Mesothelial cell of epicardium (in vitro differentiated cells): Measurements from ENCODE around the gene AFF3. TPM values are rescaled to one million over a fixed set of nuclear protein-coding genes. Genes with fewer than 3 reads are reported as not detected.
A peak's percentile ranks its signal among the peaks of the same experiment; 100 is the strongest.

ENCODE experiments used
- DNase-seq, 2 experiments: peaks; one replicate each; pipeline ENCODE4 v3.0.0; 2021; ENCODE audit warnings: low spot score in 2 of 2; ENCODE audit not compliant: unreplicated experiment in 2 of 2
- H3K27ac Mint-ChIP-seq: 2 replicates; pipeline ENCODE4 v1.8.0; 2021; ENCODE audit warnings: mixed read lengths
- H3K27me3 Mint-ChIP-seq: 2 replicates; pipeline ENCODE4 v1.8.0; 2021; ENCODE audit warnings: low read depth, mixed read lengths
- H3K36me3 Mint-ChIP-seq: 2 replicates; pipeline ENCODE4 v1.8.0; 2021; ENCODE audit warnings: mixed read lengths
- H3K4me1 Mint-ChIP-seq: 2 replicates; pipeline ENCODE4 v1.8.0; 2021; ENCODE audit warnings: mixed read lengths
- H3K4me3 Mint-ChIP-seq: 2 replicates; pipeline ENCODE4 v1.8.0; 2021; ENCODE audit warnings: mild to moderate bottlenecking, moderate library complexity, mixed read lengths
- H3K9me3 Mint-ChIP-seq: 2 replicates; pipeline ENCODE4 v1.8.0; 2021; ENCODE audit warnings: mixed read lengths
- total RNA-seq: library from RNA; stranded (reverse); gene quantifications from 3 replicates; pipeline ENCODE4 v1.2.1, GENCODE V29; 2021
- TF ChIP-seq, protein P1 (sequence below): fragments of 200-600 bp; sonication (generic); IDR thresholded peaks from one replicate; pipeline ENCODE4 v1.5.0; 2021; ENCODE audit warnings: antibody characterized with exemption; ENCODE audit not compliant: unreplicated experiment

The AFF3 gene
- total RNA-seq, 1 donor from 2014 or later, result 14.4 TPM

DNA sequence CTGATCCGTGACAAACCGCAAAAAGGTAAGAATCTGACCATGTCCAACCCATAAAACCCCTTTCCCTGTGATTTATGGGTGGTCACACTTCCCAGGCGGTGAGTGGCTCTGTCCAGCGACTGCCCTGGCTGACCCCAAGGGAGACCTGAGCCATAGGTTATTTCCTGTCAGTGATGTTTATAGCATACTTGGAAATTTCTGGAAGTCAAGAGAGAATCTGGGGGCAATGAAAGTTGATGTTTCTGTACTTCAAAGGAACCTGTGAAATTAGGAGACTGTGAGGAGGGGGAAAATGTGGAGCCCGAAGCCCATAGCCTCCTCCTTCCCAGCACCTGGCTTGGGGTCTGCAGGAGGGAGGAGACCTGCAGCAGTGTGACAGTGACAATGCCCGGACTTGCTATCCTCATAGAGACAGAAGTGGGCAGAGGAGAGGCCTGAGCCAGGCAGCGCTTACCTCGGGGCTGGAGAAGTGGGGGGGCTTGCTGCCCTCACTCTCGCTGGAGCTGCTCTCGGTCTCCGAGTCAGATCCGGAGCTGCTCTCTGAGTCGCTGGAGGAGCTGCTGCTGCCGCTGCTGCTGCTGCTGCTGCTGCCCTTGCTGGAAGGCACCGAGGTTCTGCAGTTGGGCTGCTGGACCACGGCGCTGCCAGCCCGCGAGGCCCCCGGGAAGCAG lies 541.3 kb downstream of the AFF3 start:
- TF ChIP-seq, protein P1, sequence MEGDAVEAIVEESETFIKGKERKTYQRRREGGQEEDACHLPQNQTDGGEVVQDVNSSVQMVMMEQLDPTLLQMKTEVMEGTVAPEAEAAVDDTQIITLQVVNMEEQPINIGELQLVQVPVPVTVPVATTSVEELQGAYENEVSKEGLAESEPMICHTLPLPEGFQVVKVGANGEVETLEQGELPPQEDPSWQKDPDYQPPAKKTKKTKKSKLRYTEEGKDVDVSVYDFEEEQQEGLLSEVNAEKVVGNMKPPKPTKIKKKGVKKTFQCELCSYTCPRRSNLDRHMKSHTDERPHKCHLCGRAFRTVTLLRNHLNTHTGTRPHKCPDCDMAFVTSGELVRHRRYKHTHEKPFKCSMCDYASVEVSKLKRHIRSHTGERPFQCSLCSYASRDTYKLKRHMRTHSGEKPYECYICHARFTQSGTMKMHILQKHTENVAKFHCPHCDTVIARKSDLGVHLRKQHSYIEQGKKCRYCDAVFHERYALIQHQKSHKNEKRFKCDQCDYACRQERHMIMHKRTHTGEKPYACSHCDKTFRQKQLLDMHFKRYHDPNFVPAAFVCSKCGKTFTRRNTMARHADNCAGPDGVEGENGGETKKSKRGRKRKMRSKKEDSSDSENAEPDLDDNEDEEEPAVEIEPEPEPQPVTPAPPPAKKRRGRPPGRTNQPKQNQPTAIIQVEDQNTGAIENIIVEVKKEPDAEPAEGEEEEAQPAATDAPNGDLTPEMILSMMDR, result no peak
- Mint-ChIP-seq H3K27ac (peak overlapping the region; percentile 68), H3K36me3 (no peaks in the 10 kb centered on the region), H3K27me3 (peaks cover 55% of the 10 kb centered on the region), H3K9me3 (no peaks in the 10 kb centered on the region), H3K4me3 (peak overlapping the region; percentile 9), H3K4me1 (peaks cover 29% of the 10 kb centered on the region)
- peak in 1 of 2 experiments; percentile 51 for DNase-seq

DNA sequence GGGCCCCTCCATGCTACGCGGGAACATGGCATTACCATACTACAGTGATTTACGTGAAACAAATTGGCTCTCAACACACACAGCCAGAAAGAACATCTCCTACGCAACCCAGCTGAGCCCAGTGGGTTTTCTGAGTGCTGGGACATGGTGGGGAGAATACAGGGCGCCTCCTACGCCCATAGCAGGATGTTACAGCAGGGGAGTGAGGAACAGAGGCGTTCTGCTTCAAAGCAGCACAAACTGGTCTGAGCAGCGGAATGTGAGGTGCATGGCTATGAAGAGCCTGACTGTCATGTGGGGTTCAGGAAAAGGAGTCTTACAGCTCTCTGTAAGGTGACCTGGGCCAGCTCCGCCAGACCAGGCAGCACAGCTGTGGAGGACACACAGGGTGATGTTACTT lies 543.9 kb downstream of the AFF3 start:
- H3K9me3 Mint-ChIP-seq, result no peaks in the 10 kb centered on the region
- peaks cover 3% of the 10 kb centered on the region for H3K36me3 Mint-ChIP-seq
- H3K4me1 Mint-ChIP-seq, result peaks cover 27% of the 10 kb centered on the region
- H3K27ac Mint-ChIP-seq, result no peak overlapping the region
- TF ChIP-seq, protein P1, result no peak
- no peak overlapping the region for H3K4me3 Mint-ChIP-seq
- DNase-seq, result no peak
- peaks cover 49% of the 10 kb centered on the region for H3K27me3 Mint-ChIP-seq

DNA sequence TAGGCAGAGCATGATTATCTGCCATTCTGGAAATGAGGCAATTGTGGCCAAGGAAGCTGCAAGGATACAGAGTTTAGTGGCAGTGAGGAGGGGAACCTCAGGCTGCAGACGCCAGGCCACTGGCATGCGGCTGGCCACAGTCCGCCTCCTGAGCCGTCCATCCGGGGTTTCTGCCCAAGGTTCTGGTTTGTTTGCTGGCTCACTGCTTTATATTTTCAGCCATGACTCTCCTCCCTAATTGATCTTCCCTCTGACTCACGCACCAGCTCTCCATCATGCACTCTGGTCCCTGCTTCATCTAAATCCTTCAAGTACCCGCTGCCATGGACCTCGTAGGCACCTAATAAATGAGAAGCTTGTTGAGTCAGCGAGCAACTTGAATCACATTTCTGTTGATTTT lies 544.8 kb downstream of the AFF3 start:
- no peak overlapping the region for H3K27ac Mint-ChIP-seq
- peaks cover 3% of the 10 kb centered on the region for H3K36me3 Mint-ChIP-seq
- H3K4me1 Mint-ChIP-seq, result peaks cover 27% of the 10 kb centered on the region
- no peak for DNase-seq
- H3K4me3 Mint-ChIP-seq, result no peak overlapping the region
- H3K27me3 Mint-ChIP-seq, result peaks cover 42% of the 10 kb centered on the region
- TF ChIP-seq, protein P1, result no peak
- no peaks in the 10 kb centered on the region for H3K9me3 Mint-ChIP-seq

DNA sequence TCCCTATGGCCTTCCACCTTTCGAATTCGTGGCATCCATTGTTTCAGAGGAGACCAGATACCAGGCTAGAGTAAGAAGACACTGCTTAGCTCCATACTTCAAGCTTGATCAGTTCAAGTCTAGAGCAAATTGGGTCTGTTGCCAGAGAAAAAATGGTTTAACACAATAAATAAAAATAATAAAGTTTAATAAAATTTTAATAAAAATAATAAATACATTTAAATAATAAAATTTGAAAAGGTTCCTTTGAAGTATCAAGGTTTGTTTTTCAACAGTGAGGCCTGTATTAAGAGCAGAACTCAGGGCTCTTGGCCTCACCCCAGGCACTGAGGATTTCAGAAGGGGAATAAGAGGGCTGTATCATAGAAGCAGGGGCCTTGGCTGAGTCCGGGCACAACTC lies 547.0 kb downstream of the AFF3 start:
- Mint-ChIP-seq H3K27ac (no peak overlapping the region), H3K4me1 (peaks cover 14% of the 10 kb centered on the region), H3K27me3 (peaks cover 31% of the 10 kb centered on the region), H3K4me3 (no peak overlapping the region), H3K9me3 (no peaks in the 10 kb centered on the region), H3K36me3 (peaks cover 3% of the 10 kb centered on the region)
- no peak for DNase-seq
- TF ChIP-seq, protein P1, result no peak

DNA sequence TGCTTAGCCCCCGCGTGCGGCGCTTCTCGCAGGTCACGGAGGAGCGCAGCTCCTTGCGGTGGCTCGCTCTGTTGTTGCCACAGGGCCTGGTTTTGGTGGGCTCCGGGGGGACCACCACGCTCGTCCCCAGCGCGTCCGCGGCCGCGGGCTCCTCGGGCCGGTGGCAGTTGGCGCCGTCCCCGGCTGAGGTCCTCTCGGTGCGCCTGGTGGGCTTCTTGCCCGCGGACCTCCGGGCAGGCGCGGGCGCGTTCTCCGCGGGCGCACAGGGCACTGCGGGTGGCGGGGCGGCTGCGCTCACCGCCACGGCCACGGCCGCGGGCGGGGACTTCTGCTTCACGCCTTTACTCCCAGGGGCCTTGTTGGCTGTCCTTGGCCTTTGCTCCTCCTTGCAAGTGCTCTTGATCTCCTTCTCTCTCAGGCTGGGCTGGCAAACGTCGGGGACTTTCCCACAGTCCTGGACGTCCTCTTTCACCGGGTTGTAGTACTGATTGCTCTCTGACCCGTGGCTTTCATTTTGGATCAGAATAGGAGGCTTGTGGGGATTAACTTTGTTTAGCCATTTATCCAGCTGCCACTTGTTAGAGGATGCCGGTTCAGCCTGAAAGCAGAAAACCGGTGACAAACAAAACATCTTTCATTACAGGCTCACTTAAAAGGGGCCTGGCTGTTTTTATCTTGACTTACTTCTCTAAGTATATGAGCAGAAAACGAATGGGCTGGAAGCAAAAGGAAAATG lies 548.5 kb downstream of the AFF3 start:
- TF ChIP-seq, protein P1, result no peak
- no peaks in the 10 kb centered on the region for H3K9me3 Mint-ChIP-seq
- peaks cover 31% of the 10 kb centered on the region for H3K27me3 Mint-ChIP-seq
- peaks cover 7% of the 10 kb centered on the region for H3K4me1 Mint-ChIP-seq
- no peak for DNase-seq
- no peak overlapping the region for H3K27ac Mint-ChIP-seq
- H3K36me3 Mint-ChIP-seq, result peaks cover 3% of the 10 kb centered on the region
- no peak overlapping the region for H3K4me3 Mint-ChIP-seq
